GM12892 (cell line): ENCODE data around the gene PRDM11.

ENCODE experiments used
- POLR2A ChIP-seq: IDR thresholded peaks from 2 replicates; pipeline ENCODE4 v1.6.1; 2011; ENCODE audit warnings: low read depth, low read length, control low read depth
- POLR2AphosphoS5 ChIP-seq: IDR thresholded peaks from 2 replicates; pipeline ENCODE4 v1.6.1; 2011; ENCODE audit warnings: low read depth, low read length, control low read depth
- TAF1 ChIP-seq: IDR thresholded peaks from 2 replicates; pipeline ENCODE4 v1.6.1; 2011; ENCODE audit warnings: low read depth, mild to moderate bottlenecking, control low read depth, low read length, borderline replicate concordance

DNA sequence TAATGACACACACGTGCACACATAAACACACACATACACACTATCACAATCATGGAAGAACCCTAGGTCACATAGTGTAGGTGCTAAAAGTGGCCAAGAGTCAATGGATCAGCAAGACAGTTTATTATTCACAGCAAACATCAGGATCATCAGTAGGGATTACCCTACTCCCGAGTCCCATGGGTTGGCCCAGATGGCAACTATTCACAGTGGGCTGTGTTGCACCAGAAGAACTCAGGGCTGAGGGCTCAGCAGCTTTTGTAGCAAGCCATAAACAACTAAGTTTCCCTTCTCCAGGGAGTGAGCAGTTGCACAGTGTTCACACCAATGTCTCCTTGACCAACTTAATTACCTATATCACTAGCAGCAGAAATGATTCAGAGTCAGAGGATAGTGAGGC lies 20.8 kb downstream of the PRDM11 start:
- TF ChIP-seq POLR2A (no peak), TAF1 (no peak), POLR2AphosphoS5 (no peak)
